KOPT-K1 (cell line): ENCODE measurements around the gene GP1BA.

ENCODE experiments used
- H3K27ac ChIP-seq: fragments of 200-600 bp; sonication (generic); 2 replicates; pipeline ENCODE4 v1.5.1; 2016; ENCODE audit warnings: antibody characterized with exemption, mild to moderate bottlenecking, low read depth, low read length; ENCODE audit not compliant: poor library complexity, severe bottlenecking
- H3K36me3 ChIP-seq: fragments of 200-600 bp; sonication (generic); 2 replicates; pipeline ENCODE4 v1.5.1; 2017; ENCODE audit warnings: antibody characterized with exemption, mild to moderate bottlenecking, low read length, moderate library complexity; ENCODE audit not compliant: insufficient read depth
- H3K9me3 ChIP-seq: fragments of 200-600 bp; sonication (generic); 2 replicates; pipeline ENCODE4 v1.5.1; 2017; ENCODE audit warnings: antibody characterized with exemption, low read length, mild to moderate bottlenecking; ENCODE audit not compliant: insufficient read depth, poor library complexity, severe bottlenecking

Gene GP1BA

DNA sequence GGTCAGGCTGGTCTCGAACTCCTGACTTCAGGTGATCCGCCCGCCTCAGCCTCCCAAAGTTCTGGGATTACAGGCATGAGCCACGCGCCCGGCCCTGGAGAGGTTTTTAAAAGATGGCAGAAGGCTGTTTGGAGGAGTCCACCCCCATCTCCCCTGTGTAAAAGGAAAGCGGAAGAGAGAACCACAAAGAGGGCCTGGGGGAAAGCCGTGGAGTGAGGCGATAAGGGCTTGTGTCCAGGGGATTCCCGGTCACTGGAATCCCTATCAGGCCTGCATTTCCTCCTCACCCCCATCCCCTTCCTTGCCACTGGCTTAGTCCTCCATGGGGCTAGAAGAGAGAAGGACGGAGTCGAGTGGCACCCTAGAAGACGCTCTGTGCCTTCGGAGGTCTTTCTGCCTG lies at the start of gene GP1BA:
TSS of gene GP1BA (plus strand) at position 315 of the 400 bp plus-strand sequence. CDS start 328 bp downstream, outside the sequence.
- Histone ChIP-seq H3K36me3 (peaks cover 55% of the 10 kb centered on the region), H3K27ac (no peak within 1 kb of the TSS), H3K9me3 (no peaks in the 10 kb centered on the region)

- H3K27ac ChIP-seq: no peak overlapping the region
- H3K36me3 ChIP-seq: peaks cover 53% of the 10 kb centered on the region; the same call in 1 of the 2 replicates
- H3K9me3 ChIP-seq: no peaks in the 10 kb centered on the region
Measured at GRCh38 chr17:4884489-4884888, 47.6 kb upstream of the GP1BA start.

- H3K9me3 ChIP-seq: no peaks in the 10 kb centered on the region
- H3K27ac ChIP-seq: no peak overlapping the region
- peaks cover 72% of the 10 kb centered on the region; the same call in 1 of the 2 replicates for H3K36me3 ChIP-seq
Measured at GRCh38 chr17:4886830-4887229, 45.2 kb upstream of the GP1BA start.

- peaks cover 74% of the 10 kb centered on the region; the same call in 1 of the 2 replicates for H3K36me3 ChIP-seq
- H3K9me3 ChIP-seq: no peaks in the 10 kb centered on the region
- no peak overlapping the region for H3K27ac ChIP-seq
Measured at GRCh38 chr17:4887581-4887980, 44.5 kb upstream of the GP1BA start.

- Histone ChIP-seq H3K27ac (no peak overlapping the region), H3K36me3 (peaks cover 64% of the 10 kb centered on the region; the same call in 1 of the 2 replicates), H3K9me3 (no peaks in the 10 kb centered on the region)
Measured at GRCh38 chr17:4891411-4892410, 40.4 kb upstream of the GP1BA start.

GRCh38 chr17:4892499-4893221 lies 39.4 kb upstream of the GP1BA start:
- no peak overlapping the region for H3K27ac ChIP-seq
- H3K9me3 ChIP-seq: no peaks in the 10 kb centered on the region
- H3K36me3 ChIP-seq: peaks cover 54% of the 10 kb centered on the region; the same call in 1 of the 2 replicates

DNA sequence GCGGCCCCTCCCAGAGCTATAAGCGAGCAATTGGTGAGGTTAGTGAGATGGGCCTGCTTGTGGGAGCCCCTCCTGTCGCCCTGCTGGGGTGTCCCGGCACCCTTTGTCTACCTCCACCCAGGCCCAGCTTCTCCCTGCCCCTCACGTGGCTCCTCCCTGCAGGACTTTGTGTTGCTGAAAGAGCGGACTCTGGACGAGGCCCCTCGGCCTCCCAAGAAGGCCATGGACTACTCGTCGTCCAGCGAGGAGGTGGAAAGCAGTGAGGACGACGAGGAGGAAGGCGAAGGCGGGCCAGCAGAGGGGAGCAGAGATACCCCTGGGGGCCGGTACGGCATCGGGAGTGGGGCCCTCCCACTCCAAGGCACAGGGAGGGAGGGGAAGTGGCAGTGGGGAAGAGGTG lies 38.8 kb upstream of the GP1BA start:
- Histone ChIP-seq H3K36me3 (peaks cover 50% of the 10 kb centered on the region; the same call in 1 of the 2 replicates), H3K27ac (no peak overlapping the region)

DNA sequence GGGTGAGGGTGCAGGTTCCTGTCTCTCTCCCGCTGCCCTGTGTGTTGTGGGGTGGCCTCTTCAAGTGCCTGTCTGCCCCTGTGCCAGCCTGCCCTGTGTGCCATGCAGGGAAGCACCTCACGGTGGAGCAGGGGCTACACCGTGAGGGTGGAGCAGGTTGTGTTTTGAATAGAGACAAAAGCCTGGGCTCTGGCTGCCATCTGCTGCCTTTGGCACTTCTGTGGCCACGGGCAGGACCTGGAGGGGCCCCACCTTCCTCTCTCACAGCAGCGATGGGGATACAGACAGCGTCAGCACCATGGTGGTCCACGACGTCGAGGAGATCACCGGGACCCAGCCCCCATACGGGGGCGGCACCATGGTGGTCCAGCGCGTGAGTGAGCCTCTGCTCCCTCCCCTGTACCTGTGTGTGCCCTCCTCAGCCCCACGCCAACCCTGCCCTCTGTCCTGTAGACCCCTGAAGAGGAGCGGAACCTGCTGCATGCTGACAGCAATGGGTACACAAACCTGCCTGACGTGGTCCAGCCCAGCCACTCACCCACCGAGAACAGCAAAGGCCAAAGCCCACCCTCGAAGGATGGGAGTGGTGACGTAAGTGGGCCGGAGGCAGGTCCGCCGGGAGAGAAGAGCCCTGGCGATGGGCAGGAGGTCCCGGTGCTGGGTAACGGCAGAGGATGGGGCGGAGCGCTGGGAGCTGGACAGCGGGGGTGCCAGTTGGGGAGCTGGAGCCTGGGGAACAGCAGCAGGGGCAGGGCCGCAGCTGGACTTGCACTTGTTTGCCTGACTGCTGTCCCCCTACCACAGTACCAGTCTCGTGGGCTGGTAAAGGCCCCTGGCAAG lies 38.1 kb upstream of the GP1BA start:
- Histone ChIP-seq H3K9me3 (no peaks in the 10 kb centered on the region), H3K36me3 (peaks cover 47% of the 10 kb centered on the region; the same call in 1 of the 2 replicates), H3K27ac (no peak overlapping the region)

More for the DNA sequence above, 38.8 kb upstream of the GP1BA start:
- H3K9me3 ChIP-seq: no peaks in the 10 kb centered on the region

DNA sequence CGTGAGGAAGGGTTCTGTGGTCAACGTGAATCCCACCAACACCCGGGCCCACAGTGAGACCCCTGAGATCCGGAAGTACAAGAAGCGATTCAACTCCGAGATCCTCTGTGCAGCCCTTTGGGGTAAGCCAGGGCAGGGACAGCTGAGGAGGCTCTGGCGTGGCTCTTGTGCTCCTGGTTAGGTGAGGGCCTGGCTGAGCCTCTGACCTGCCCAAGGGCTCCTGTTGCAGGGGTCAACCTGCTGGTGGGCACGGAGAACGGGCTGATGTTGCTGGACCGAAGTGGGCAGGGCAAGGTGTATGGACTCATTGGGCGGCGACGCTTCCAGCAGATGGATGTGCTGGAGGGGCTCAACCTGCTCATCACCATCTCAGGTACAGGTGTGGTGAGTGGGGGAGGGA lies 37.0 kb upstream of the GP1BA start:
- Histone ChIP-seq H3K36me3 (peaks cover 42% of the 10 kb centered on the region; the same call in 1 of the 2 replicates), H3K9me3 (no peaks in the 10 kb centered on the region), H3K27ac (no peak overlapping the region)

- H3K27ac ChIP-seq: no peak overlapping the region
- H3K9me3 ChIP-seq: no peaks in the 10 kb centered on the region
- peaks cover 35% of the 10 kb centered on the region; the same call in 1 of the 2 replicates for H3K36me3 ChIP-seq
Measured at GRCh38 chr17:4895657-4896331, 36.3 kb upstream of the GP1BA start.

DNA sequence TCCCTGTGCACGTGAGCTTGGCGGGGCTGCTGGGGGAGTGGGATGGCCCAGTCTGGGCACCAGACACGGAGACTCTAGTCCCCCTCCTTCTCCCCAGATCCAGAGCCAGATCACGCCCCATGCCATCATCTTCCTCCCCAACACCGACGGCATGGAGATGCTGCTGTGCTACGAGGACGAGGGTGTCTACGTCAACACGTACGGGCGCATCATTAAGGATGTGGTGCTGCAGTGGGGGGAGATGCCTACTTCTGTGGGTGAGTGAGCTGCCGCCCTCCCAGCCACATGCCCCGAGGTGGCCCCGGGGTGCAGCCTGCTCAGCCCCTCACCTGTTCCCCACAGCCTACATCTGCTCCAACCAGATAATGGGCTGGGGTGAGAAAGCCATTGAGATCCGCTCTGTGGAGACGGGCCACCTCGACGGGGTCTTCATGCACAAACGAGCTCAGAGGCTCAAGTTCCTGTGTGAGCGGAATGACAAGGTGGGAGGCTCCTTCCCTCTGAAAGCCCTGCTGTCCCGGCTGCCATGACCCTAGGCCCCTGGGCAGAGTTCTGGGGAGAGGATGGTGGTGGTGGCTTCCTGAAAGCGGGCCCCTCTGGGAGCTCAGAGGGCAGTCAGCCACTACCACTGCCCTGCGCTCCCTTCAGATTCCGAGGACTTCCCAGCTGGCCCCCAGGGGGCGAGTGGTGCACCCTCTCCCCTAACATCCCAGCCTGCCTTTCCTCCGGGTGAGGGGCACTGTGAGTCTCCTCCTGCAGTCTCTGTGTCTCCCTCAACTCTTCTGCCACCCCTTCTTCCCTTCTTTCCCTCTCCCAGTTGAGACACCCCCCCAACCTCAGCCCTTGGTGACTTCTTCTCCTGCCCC lies 35.5 kb upstream of the GP1BA start:
- H3K36me3 ChIP-seq: peaks cover 28% of the 10 kb centered on the region; the same call in 1 of the 2 replicates

DNA sequence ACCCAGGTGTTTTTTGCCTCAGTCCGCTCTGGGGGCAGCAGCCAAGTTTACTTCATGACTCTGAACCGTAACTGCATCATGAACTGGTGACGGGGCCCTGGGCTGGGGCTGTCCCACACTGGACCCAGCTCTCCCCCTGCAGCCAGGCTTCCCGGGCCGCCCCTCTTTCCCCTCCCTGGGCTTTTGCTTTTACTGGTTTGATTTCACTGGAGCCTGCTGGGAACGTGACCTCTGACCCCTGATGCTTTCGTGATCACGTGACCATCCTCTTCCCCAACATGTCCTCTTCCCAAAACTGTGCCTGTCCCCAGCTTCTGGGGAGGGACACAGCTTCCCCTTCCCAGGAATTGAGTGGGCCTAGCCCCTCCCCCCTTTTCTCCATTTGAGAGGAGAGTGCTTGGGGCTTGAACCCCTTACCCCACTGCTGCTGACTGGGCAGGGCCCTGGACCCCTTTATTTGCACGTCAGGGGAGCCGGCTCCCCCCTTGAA lies 34.8 kb upstream of the GP1BA start:
- H3K36me3 ChIP-seq: peaks cover 21% of the 10 kb centered on the region; the same call in 1 of the 2 replicates
- no peak overlapping the region for H3K27ac ChIP-seq
- H3K9me3 ChIP-seq: no peaks in the 10 kb centered on the region

More for the DNA sequence above, 35.5 kb upstream of the GP1BA start:
- Histone ChIP-seq H3K9me3 (no peaks in the 10 kb centered on the region), H3K27ac (no peak overlapping the region)

DNA sequence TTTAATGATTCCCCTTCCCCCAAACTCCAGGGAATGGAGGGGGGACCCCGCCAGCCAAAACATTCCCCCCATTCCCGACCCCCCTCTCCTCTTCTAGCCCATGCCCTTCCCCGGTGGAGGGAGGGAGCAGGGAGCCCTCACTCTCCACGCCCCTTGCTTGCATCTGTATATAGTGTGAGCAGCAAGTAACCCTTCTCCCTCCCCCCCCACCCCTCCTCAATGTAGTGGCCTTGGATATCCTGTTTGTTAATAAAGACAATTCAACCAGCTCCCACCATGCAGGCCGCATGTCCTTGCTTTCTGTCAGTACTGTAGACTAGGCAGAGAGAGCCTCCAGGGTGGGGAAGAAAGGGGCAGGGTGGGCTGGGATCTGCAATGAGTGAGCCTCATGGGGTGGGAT lies 34.3 kb upstream of the GP1BA start:
- no peak overlapping the region for H3K27ac ChIP-seq
- H3K9me3 ChIP-seq: no peaks in the 10 kb centered on the region
- peaks cover 19% of the 10 kb centered on the region; the same call in 1 of the 2 replicates for H3K36me3 ChIP-seq
